SK-N-SH (cell line): ENCODE data around the gene BMP6.

Source experiments
- RXRA ChIP-seq: IDR thresholded peaks from 2 replicates; pipeline ENCODE4 v1.4.0; 2012; ENCODE audit warnings: low read depth, mild to moderate bottlenecking, borderline replicate concordance
- TF ChIP-seq, protein P1 (sequence below): IDR thresholded peaks from 2 replicates; pipeline ENCODE4 v1.4.0; 2012; ENCODE audit warnings: low read depth
- TF ChIP-seq, protein P2 (sequence below): fragments of 200-600 bp; sonication (generic); IDR thresholded peaks from 2 replicates; pipeline ENCODE4 v1.6.1; 2017; ENCODE audit warnings: antibody characterized with exemption, mild to moderate bottlenecking, moderate library complexity

DNA sequence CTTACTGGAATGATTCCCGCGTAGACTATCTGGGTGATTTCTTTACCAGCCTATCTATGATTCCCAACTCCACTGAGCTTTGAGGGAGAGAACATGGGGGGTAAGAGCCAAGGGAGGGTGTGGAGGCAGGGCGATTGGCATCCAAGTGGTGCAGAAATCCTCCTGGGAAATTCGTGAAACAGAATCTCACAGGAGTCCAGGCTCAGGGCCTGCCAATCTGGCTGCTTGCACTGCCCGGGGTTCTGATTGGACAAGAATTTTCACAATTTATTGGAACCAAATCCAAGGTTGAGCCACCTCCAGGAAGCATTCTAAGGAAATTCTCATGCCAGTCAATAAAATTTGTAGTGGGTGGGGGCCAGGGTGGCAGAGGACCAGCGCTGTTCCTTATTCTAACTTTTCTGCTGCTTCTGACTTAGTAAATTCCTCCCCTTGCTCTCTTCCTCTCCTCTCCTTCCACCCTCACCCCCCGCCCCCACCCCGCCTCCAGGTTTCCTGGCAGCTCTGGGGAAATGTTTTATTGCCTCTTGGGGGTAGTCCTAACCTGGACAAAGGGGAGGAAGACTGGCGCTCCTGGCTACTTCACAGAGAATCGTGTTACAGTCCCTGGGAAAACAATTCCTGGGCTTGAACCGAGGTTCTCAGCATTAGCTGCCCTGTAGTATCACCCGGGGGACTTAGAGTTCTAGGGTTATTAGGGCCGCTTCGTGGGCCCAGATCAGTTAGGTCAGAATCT is 3.1 kb downstream of the BMP6 start:
- TF ChIP-seq RXRA, result no peak
- TF ChIP-seq, protein P1, sequence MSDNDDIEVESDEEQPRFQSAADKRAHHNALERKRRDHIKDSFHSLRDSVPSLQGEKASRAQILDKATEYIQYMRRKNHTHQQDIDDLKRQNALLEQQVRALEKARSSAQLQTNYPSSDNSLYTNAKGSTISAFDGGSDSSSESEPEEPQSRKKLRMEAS, result no peak
- TF ChIP-seq, protein P2, sequence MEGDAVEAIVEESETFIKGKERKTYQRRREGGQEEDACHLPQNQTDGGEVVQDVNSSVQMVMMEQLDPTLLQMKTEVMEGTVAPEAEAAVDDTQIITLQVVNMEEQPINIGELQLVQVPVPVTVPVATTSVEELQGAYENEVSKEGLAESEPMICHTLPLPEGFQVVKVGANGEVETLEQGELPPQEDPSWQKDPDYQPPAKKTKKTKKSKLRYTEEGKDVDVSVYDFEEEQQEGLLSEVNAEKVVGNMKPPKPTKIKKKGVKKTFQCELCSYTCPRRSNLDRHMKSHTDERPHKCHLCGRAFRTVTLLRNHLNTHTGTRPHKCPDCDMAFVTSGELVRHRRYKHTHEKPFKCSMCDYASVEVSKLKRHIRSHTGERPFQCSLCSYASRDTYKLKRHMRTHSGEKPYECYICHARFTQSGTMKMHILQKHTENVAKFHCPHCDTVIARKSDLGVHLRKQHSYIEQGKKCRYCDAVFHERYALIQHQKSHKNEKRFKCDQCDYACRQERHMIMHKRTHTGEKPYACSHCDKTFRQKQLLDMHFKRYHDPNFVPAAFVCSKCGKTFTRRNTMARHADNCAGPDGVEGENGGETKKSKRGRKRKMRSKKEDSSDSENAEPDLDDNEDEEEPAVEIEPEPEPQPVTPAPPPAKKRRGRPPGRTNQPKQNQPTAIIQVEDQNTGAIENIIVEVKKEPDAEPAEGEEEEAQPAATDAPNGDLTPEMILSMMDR, result no peak
